AG04450 (cell line): Measurements from ENCODE around the gene ESRRG. TPM values are rescaled to one million over a fixed set of nuclear protein-coding genes. Genes with fewer than 3 reads are reported as not detected.

Experiments
- CTCF ChIA-PET: fragments of 300-600, 350-600 bp; formaldehyde crosslinking; extraction: SDS; loops from one replicate; lab custom pipeline; 2022; ENCODE audit warnings: antibody characterized with exemption, inconsistent platforms; lab: Charles Lee
- POLR2A ChIA-PET: fragments of 350-600 bp; formaldehyde crosslinking; extraction: SDS; loops from one replicate; lab custom pipeline; 2021; ENCODE audit warnings: antibody characterized with exemption, inconsistent platforms; lab: Yijun Ruan, JAX
- DNase-seq: peaks from one replicate; pipeline ENCODE4 v3.0.0-alpha.2; 2011; ENCODE audit warnings: low read depth, low spot score
- H3K27ac ChIP-seq: one replicate; pipeline ENCODE4 v1.5.1; 2012; ENCODE audit warnings: low read depth, low read length, control low read depth
- H3K27me3 ChIP-seq: one replicate; pipeline ENCODE4 v1.6.0; 2012; ENCODE audit warnings: low read length; ENCODE audit not compliant: control insufficient read depth, insufficient read depth
- H3K4me3 ChIP-seq: 2 replicates; pipeline ENCODE4 v1.5.1; 2011; ENCODE audit warnings: mild to moderate bottlenecking, low read depth, low read length, control low read depth
- H3K9me3 ChIP-seq: 2 replicates; pipeline ENCODE4 v1.5.1; 2012; ENCODE audit warnings: low read length; ENCODE audit not compliant: control insufficient read depth, insufficient read depth
- CTCF ChIP-seq: IDR thresholded peaks from 2 replicates; pipeline ENCODE4 v1.5.1; 2011; ENCODE audit warnings: low read depth, low read length, control low read depth, inconsistent platforms
- polyA plus RNA-seq: library from polyadenylated mRNA; depleted of rRNA; stranded (reverse); fragments of >200 nt; gene quantifications from 2 replicates; pipeline ENCODE4 v1.2.3, GENCODE V29; 2011

The ESRRG gene
- polyA plus RNA-seq, 1 experiment: 0.22 TPM

GRCh38 chr1:216500273-216500967, 222.8 kb downstream of the ESRRG start:
- TF ChIP-seq CTCF: no peak
- CTCF ChIA-PET: interaction anchor here (0.6 kb wide), 2 partner anchors 36 to 201 kb away, joined by 5 read pairs; no protein-coding TSS in a partner anchor
- Histone ChIP-seq H3K4me3 (no peak overlapping the region), H3K9me3 (no peaks in the 10 kb centered on the region), H3K27ac (no peak overlapping the region), H3K27me3 (no peaks in the 10 kb centered on the region)
- POLR2A ChIA-PET: no interaction called here
- DNase-seq: no peak

- Histone ChIP-seq H3K4me3 (no peak overlapping the region), H3K27ac (no peak overlapping the region), H3K9me3 (no peaks in the 10 kb centered on the region), H3K27me3 (no peaks in the 10 kb centered on the region)
- no peak for TF ChIP-seq CTCF
- ChIA-PET POLR2A (no interaction called here), CTCF (no interaction called here)
- DNase-seq: no peak
Observed at GRCh38 chr1:216499581-216500272, 223.5 kb downstream of the ESRRG start.

GRCh38 chr1:216498277-216498676, 225.0 kb downstream of the ESRRG start:
- CTCF ChIA-PET: no interaction called here
- Histone ChIP-seq H3K27me3 (no peaks in the 10 kb centered on the region), H3K4me3 (no peak overlapping the region), H3K27ac (no peak overlapping the region), H3K9me3 (0 out of 2 replicates have a peak, but pooled peaks cover 3% of the 10 kb centered on the region)
- TF ChIP-seq CTCF: no peak
- DNase-seq: no peak
- POLR2A ChIA-PET: no interaction called here

- H3K9me3 ChIP-seq: no peaks in the 10 kb centered on the region
- H3K4me3 ChIP-seq: no peak overlapping the region
- H3K27ac ChIP-seq: no peak overlapping the region
- no peak for DNase-seq
- CTCF ChIA-PET: no interaction called here
- no peak for TF ChIP-seq CTCF
- POLR2A ChIA-PET: no interaction called here
- no peaks in the 10 kb centered on the region for H3K27me3 ChIP-seq
Observed at GRCh38 chr1:216485042-216485441, 238.2 kb downstream of the ESRRG start.

- CTCF ChIA-PET: no interaction called here
- POLR2A ChIA-PET: no interaction called here
- no peaks in the 10 kb centered on the region for H3K27me3 ChIP-seq
- no peaks in the 10 kb centered on the region for H3K9me3 ChIP-seq
- H3K27ac ChIP-seq: no peak overlapping the region
- TF ChIP-seq CTCF: no peak
- DNase-seq: no peak
- H3K4me3 ChIP-seq: no peak overlapping the region
Observed at GRCh38 chr1:216483672-216484401, 239.4 kb downstream of the ESRRG start.
